ENCODE data around the gene EYS. TPM values are rescaled to one million over a fixed set of nuclear protein-coding genes. Genes with fewer than 3 reads are reported as not detected.

Gene EYS
- total RNA-seq, 1 donor from 2014 or later: not detected

DNA sequence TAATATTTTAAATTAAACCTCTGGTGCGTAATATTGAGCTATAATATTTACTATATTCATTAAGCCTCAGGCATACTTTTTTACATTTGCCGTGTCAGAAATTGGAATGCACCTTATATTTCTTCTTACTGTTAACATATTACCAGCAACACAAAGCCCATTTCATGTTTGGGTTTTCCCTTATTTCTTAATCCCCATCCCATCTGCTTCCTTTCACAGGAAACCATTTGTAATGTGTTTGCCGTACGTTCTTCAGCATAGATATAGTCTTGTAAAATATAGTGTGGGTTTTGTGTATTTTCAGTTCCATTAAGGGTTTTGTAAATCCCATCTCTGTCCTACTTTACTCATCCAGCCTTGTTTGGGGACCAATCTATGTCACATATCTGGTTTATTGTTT is 6.5 kb downstream of the EYS start:
- no peaks in the 10 kb centered on the region for H3K27me3 Mint-ChIP-seq (ENCODE audit: unreplicated experiment)
- TF ChIP-seq, protein P1, sequence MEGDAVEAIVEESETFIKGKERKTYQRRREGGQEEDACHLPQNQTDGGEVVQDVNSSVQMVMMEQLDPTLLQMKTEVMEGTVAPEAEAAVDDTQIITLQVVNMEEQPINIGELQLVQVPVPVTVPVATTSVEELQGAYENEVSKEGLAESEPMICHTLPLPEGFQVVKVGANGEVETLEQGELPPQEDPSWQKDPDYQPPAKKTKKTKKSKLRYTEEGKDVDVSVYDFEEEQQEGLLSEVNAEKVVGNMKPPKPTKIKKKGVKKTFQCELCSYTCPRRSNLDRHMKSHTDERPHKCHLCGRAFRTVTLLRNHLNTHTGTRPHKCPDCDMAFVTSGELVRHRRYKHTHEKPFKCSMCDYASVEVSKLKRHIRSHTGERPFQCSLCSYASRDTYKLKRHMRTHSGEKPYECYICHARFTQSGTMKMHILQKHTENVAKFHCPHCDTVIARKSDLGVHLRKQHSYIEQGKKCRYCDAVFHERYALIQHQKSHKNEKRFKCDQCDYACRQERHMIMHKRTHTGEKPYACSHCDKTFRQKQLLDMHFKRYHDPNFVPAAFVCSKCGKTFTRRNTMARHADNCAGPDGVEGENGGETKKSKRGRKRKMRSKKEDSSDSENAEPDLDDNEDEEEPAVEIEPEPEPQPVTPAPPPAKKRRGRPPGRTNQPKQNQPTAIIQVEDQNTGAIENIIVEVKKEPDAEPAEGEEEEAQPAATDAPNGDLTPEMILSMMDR (IDR thresholded peaks at IDR 0.05): no peak

DNA sequence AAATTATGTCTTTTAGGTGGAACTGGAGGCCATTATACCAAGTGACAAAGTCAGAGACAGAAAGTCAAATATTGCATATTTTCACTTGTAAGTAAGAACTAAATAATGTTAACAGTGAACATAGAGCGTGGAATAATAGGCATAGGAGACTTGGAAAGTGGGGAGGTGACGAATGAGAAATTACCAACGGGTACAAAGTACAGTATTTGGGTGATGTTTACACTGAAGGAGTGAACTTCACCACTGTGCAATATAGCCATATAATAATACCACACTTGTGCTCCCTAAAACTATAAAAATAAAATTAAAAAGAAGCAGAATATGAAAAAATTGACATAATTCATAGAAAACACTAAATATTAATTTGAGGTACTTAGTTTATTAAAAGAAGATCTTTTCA is 14.9 kb downstream of the EYS start:
- H3K4me3 Mint-ChIP-seq (ENCODE audit: unreplicated experiment): no peak overlapping the region
- H3K27ac Mint-ChIP-seq (ENCODE audit: unreplicated experiment): no peak overlapping the region
- no peaks in the 10 kb centered on the region for H3K36me3 Mint-ChIP-seq (ENCODE audit: unreplicated experiment)
- no peaks in the 10 kb centered on the region for H3K4me1 Mint-ChIP-seq (ENCODE audit: unreplicated experiment)
- no peaks in the 10 kb centered on the region for H3K9me3 Mint-ChIP-seq (ENCODE audit: unreplicated experiment)
- TF ChIP-seq, protein P1 (IDR thresholded peaks at IDR 0.05): no peak
- H3K27me3 Mint-ChIP-seq (ENCODE audit: unreplicated experiment): no peaks in the 10 kb centered on the region
- DNase-seq (ENCODE audit: extremely low spot score, unreplicated experiment): no peak

More for the DNA sequence above, 6.5 kb downstream of the EYS start:
- H3K9me3 Mint-ChIP-seq (ENCODE audit: unreplicated experiment): no peaks in the 10 kb centered on the region
- no peak overlapping the region for H3K4me3 Mint-ChIP-seq (ENCODE audit: unreplicated experiment)
- DNase-seq (ENCODE audit: extremely low spot score, unreplicated experiment): no peak
- no peak overlapping the region for H3K27ac Mint-ChIP-seq (ENCODE audit: unreplicated experiment)
- no peaks in the 10 kb centered on the region for H3K36me3 Mint-ChIP-seq (ENCODE audit: unreplicated experiment)
- no peaks in the 10 kb centered on the region for H3K4me1 Mint-ChIP-seq (ENCODE audit: unreplicated experiment)

DNA sequence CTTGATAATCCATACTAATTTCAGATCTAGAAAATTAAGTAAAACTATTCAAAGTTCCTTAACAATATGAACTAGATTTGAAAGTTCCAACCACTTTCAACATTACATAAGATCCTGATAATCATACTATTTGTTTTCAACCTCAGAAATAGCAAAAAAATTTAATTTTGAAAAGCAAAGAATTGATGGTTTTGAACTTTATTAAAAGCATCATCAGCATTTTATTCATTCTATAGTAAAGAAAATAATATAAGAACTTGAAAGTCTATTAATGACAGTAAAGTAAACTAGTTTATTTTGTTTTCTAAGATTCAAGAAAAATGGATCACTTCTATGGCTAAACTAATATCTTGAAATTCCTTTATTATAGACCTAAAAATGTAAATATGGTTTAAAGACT is 26.8 kb downstream of the EYS start:
- Mint-ChIP-seq H3K36me3 (ENCODE audit: unreplicated experiment) (no peaks in the 10 kb centered on the region), H3K27ac (ENCODE audit: unreplicated experiment) (no peak overlapping the region), H3K4me3 (ENCODE audit: unreplicated experiment) (no peak overlapping the region), H3K4me1 (ENCODE audit: unreplicated experiment) (no peaks in the 10 kb centered on the region), H3K27me3 (ENCODE audit: unreplicated experiment) (no peaks in the 10 kb centered on the region), H3K9me3 (ENCODE audit: unreplicated experiment) (peaks cover 27% of the 10 kb centered on the region)
- no peak for DNase-seq (ENCODE audit: extremely low spot score, unreplicated experiment)
- TF ChIP-seq, protein P1 (IDR thresholded peaks at IDR 0.05): no peak

DNA sequence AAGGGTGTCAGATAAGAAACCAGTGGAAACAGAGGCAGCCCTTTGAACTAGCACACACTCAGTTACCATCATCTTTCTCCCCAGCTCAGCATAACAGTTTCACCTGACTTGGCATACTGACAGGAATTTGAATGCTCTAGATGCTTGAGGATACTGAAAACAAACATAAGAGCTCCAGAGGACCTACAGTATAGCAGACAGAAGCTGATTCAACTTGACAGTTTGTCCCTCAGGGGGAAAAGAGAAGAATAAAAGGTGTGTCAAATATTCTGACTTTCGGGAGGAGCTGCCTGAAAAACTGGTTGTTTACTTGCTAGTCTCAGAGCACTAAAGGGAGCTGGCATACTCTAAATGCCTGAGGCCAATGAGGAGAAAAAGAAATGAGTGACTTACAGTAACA is 35.1 kb downstream of the EYS start:
- DNase-seq (ENCODE audit: extremely low spot score, unreplicated experiment): no peak
- Mint-ChIP-seq H3K4me3 (ENCODE audit: unreplicated experiment) (no peak overlapping the region), H3K27ac (ENCODE audit: unreplicated experiment) (no peak overlapping the region), H3K36me3 (ENCODE audit: unreplicated experiment) (no peaks in the 10 kb centered on the region), H3K4me1 (ENCODE audit: unreplicated experiment) (no peaks in the 10 kb centered on the region), H3K27me3 (ENCODE audit: unreplicated experiment) (no peaks in the 10 kb centered on the region), H3K9me3 (ENCODE audit: unreplicated experiment) (peaks cover 34% of the 10 kb centered on the region)
- TF ChIP-seq, protein P1 (IDR thresholded peaks at IDR 0.05): no peak

DNA sequence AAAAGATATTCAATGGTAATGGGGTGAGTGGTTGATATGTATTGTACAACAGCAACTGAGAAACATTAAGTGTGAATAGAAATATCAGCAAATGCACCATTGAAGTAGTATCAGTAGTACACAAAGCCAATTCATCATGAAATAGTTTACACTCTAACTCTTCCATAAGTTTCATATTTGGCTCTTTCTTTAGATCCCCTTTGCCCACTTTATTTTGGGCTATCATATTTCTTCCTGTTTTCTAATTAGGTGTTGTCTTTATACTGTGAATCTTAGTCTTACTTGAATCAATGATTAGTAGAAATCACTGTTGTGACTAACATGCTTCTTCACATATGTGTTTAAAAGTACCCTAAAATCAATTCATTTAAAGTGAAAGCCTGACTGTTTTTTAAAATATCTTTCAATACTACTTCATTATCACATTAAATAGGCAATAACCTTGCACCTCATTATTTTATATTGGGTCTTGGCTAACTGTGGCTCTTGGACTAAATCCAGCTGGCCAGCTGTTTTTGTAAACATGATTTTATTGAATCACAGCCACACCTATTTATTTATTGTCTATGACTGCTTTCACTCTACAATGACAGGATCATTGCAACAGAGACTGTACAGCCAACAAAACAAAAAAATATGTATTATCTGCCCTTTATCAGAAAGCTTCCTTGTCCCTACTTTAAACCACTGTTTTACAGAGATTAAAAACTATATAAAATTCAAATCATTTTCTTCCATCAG is 38.9 kb downstream of the EYS start:
- Mint-ChIP-seq H3K27me3 (ENCODE audit: unreplicated experiment) (no peaks in the 10 kb centered on the region), H3K27ac (ENCODE audit: unreplicated experiment) (no peak overlapping the region), H3K36me3 (ENCODE audit: unreplicated experiment) (no peaks in the 10 kb centered on the region), H3K4me1 (ENCODE audit: unreplicated experiment) (no peaks in the 10 kb centered on the region), H3K4me3 (ENCODE audit: unreplicated experiment) (no peak overlapping the region), H3K9me3 (ENCODE audit: unreplicated experiment) (peaks cover 19% of the 10 kb centered on the region)
- no peak for DNase-seq (ENCODE audit: extremely low spot score, unreplicated experiment)
- TF ChIP-seq, protein P1 (IDR thresholded peaks at IDR 0.05): no peak
